ENCODE measurements around the gene CHCHD3.

The CHCHD3 gene

DNA sequence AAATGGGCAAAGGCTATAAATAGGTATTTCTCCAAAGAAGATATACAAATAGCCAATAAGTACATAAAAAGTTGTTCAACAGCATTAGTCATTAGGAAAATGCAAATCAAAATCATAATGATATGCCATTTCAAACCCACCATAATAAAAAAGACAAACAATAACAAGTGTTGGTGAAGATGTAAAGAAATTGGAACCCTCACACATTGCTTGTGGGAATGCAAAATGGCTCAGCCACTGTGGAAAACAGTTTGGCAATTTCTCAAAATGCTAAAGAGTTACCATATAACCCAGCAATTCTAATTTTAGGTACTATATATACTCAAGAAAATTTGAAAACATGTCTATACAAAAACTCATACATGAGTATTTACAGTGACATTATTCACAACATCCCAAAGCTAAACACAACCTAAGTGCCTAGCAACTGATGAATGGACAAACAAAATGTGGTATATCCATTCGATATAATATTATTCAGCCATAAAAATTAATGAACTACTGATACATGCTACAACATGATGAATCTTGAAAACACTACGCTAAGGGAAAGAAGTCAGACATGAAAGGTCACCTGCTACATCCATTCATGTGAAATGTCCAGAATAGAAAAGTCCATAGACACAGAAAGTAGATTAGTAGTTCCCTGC lies 55.6 kb downstream of the CHCHD3 start:
- no peak overlapping the region for H3K4me3 ChIP-seq (ENCODE audit: insufficient read length, low read depth)
- no peak for DNase-seq (ENCODE audit: low read depth, low spot score)
- H3K36me3 ChIP-seq (ENCODE audit: insufficient read depth, insufficient read length, low read length), result peaks cover 2% of the 10 kb centered on the region
- no peaks in the 10 kb centered on the region for H3K9me3 ChIP-seq (ENCODE audit: insufficient read depth, low read length)
- no peak overlapping the region for H3K9ac ChIP-seq (ENCODE audit: insufficient read length, low read depth)
- H3K27me3 ChIP-seq (ENCODE audit: insufficient read depth, insufficient read length), result no peaks in the 10 kb centered on the region
- no peak for TF ChIP-seq YY1 (IDR thresholded peaks at IDR 0.05; ENCODE audit: insufficient read depth, insufficient read length)
- no peak for TF ChIP-seq SUZ12 (IDR thresholded peaks at IDR 0.05; ENCODE audit: extremely low read depth, insufficient read depth, insufficient read length)
- no peak for TF ChIP-seq ZNF274 (IDR thresholded peaks at IDR 0.05; ENCODE audit: low read depth, low read length)
- no peaks in the 10 kb centered on the region for H3K4me1 ChIP-seq (ENCODE audit: insufficient read depth, insufficient read length)

GRCh38 chr7:133025056-133025455 lies 56.8 kb downstream of the CHCHD3 start:
- Histone ChIP-seq H3K36me3 (ENCODE audit: insufficient read depth, insufficient read length, low read length) (peaks cover 7% of the 10 kb centered on the region), H3K9ac (ENCODE audit: insufficient read length, low read depth) (no peak overlapping the region), H3K4me1 (ENCODE audit: insufficient read depth, insufficient read length) (no peaks in the 10 kb centered on the region), H3K9me3 (ENCODE audit: insufficient read depth, low read length) (no peaks in the 10 kb centered on the region), H3K27me3 (ENCODE audit: insufficient read depth, insufficient read length) (no peaks in the 10 kb centered on the region), H3K4me3 (ENCODE audit: insufficient read length, low read depth) (no peak overlapping the region)
- DNase-seq (ENCODE audit: low read depth, low spot score), result no peak
- no peak for TF ChIP-seq ZNF274 (IDR thresholded peaks at IDR 0.05; ENCODE audit: low read depth, low read length)
- TF ChIP-seq YY1 (IDR thresholded peaks at IDR 0.05; ENCODE audit: insufficient read depth, insufficient read length), result no peak
- TF ChIP-seq SUZ12 (IDR thresholded peaks at IDR 0.05; ENCODE audit: extremely low read depth, insufficient read depth, insufficient read length), result no peak

DNA sequence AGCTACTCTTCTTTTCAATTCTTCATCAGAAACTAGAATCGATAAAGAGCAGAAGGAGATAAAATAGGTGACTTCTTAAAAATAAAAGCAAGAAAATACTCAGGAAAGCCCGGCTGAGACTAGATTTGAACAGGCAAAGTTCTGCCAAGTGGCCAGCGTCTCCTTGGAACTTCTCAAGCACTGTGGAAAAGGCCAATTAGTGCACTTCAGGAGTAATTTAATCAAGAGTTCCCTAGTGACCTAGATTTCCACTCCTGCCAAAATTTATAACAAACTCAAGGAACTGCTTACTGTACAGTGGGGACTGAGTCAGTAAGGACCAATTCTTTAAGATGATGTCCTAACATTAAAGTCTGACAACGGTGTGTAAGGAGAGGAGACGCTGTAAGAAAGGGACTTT lies 57.3 kb downstream of the CHCHD3 start:
- no peaks in the 10 kb centered on the region for H3K4me1 ChIP-seq (ENCODE audit: insufficient read depth, insufficient read length)
- no peaks in the 10 kb centered on the region for H3K27me3 ChIP-seq (ENCODE audit: insufficient read depth, insufficient read length)
- no peaks in the 10 kb centered on the region for H3K9me3 ChIP-seq (ENCODE audit: insufficient read depth, low read length)
- H3K9ac ChIP-seq (ENCODE audit: insufficient read length, low read depth), result no peak overlapping the region
- H3K4me3 ChIP-seq (ENCODE audit: insufficient read length, low read depth), result no peak overlapping the region
- no peak for DNase-seq (ENCODE audit: low read depth, low spot score)
- peaks cover 8% of the 10 kb centered on the region for H3K36me3 ChIP-seq (ENCODE audit: insufficient read depth, insufficient read length, low read length)
- TF ChIP-seq YY1 (IDR thresholded peaks at IDR 0.05; ENCODE audit: insufficient read depth, insufficient read length), result no peak
- TF ChIP-seq SUZ12 (IDR thresholded peaks at IDR 0.05; ENCODE audit: extremely low read depth, insufficient read depth, insufficient read length), result no peak
- no peak for TF ChIP-seq ZNF274 (IDR thresholded peaks at IDR 0.05; ENCODE audit: low read depth, low read length)

DNA sequence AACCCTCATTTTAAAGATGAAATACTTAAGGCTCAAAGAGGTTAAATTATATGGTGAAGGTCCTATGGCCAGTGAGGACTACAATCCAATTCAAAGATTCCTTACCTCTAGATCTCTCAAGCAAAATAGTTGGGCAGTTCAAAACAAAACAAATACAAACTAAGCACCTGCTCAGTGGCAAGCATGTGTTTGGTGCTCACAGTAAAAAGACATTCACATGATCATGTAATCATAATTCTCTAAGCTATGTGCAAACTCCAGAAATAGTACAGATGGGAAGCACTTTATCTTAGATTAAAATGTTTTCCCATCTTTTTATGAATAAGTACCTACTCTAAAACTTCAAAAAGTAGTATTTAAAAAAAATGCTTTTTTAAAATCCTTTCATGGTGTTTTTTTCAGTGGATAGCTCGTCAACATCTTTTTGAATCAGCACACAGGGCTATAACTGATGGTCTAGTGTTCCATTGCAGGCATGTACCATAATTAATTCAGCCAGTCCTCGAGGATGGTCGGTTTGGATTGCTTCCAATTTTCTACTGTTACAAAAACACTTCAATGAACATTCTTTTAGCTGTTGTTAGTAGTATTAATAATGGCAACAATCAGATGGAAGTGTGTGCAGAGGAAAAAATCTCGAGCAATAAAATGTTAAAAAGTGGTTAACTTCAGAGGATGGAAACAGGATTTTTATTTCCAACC lies 58.4 kb downstream of the CHCHD3 start:
- no peak for DNase-seq (ENCODE audit: low read depth, low spot score)
- Histone ChIP-seq H3K9me3 (ENCODE audit: insufficient read depth, low read length) (no peaks in the 10 kb centered on the region), H3K27me3 (ENCODE audit: insufficient read depth, insufficient read length) (no peaks in the 10 kb centered on the region), H3K9ac (ENCODE audit: insufficient read length, low read depth) (no peak overlapping the region), H3K36me3 (ENCODE audit: insufficient read depth, insufficient read length, low read length) (peaks cover 8% of the 10 kb centered on the region), H3K4me1 (ENCODE audit: insufficient read depth, insufficient read length) (no peaks in the 10 kb centered on the region), H3K4me3 (ENCODE audit: insufficient read length, low read depth) (no peak overlapping the region)
- no peak for TF ChIP-seq ZNF274 (IDR thresholded peaks at IDR 0.05; ENCODE audit: low read depth, low read length)
- no peak for TF ChIP-seq YY1 (IDR thresholded peaks at IDR 0.05; ENCODE audit: insufficient read depth, insufficient read length)
- TF ChIP-seq SUZ12 (IDR thresholded peaks at IDR 0.05; ENCODE audit: extremely low read depth, insufficient read depth, insufficient read length), result no peak

DNA sequence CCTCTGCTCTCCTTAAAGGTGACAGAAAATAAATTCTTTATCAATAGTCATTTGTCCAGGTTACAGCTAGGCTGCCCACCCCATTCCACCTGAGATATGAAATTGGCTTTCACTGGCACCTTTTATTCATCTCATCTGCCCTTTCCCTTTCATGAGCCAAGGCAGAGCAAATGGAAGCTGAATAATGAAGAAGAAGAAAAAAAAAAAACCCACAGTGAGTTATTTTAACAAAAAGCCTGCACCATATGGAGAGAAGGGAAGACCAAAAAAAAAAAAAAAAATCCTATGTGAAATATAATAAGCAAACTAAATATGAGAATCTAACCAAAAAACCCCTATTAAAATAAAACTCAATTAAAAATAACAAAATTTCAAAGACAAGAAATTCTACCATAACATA lies 59.2 kb downstream of the CHCHD3 start:
- no peaks in the 10 kb centered on the region for H3K4me1 ChIP-seq (ENCODE audit: insufficient read depth, insufficient read length)
- no peak overlapping the region for H3K4me3 ChIP-seq (ENCODE audit: insufficient read length, low read depth)
- DNase-seq (ENCODE audit: low read depth, low spot score), result no peak
- H3K9ac ChIP-seq (ENCODE audit: insufficient read length, low read depth), result no peak overlapping the region
- peaks cover 8% of the 10 kb centered on the region for H3K36me3 ChIP-seq (ENCODE audit: insufficient read depth, insufficient read length, low read length)
- no peaks in the 10 kb centered on the region for H3K27me3 ChIP-seq (ENCODE audit: insufficient read depth, insufficient read length)
- H3K9me3 ChIP-seq (ENCODE audit: insufficient read depth, low read length), result no peaks in the 10 kb centered on the region
- TF ChIP-seq ZNF274 (IDR thresholded peaks at IDR 0.05; ENCODE audit: low read depth, low read length) (no peak), YY1 (IDR thresholded peaks at IDR 0.05; ENCODE audit: insufficient read depth, insufficient read length) (no peak)

DNA sequence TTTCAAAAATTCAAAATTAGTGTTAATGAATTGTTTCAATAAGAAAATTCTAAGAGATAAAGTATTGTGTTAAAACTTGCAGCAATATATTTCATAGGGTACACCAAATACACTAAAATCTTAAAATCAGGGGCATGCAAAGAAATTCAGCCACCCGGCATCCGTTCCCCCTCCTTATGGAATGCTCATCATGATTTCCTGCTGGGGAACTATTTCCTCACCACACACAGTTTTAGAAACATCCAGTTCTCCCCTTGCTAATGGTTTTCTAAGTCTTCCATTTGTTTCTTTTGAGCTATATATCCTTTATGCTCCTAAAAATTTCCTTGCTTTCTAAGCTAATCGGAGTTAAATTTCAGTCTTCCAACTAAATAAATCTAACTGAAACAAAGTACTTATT lies 60.7 kb downstream of the CHCHD3 start:
- Histone ChIP-seq H3K36me3 (ENCODE audit: insufficient read depth, insufficient read length, low read length) (peaks cover 8% of the 10 kb centered on the region), H3K27me3 (ENCODE audit: insufficient read depth, insufficient read length) (no peaks in the 10 kb centered on the region), H3K4me1 (ENCODE audit: insufficient read depth, insufficient read length) (no peaks in the 10 kb centered on the region), H3K9ac (ENCODE audit: insufficient read length, low read depth) (no peak overlapping the region), H3K9me3 (ENCODE audit: insufficient read depth, low read length) (no peaks in the 10 kb centered on the region), H3K4me3 (ENCODE audit: insufficient read length, low read depth) (no peak overlapping the region)
- no peak for TF ChIP-seq ZNF274 (IDR thresholded peaks at IDR 0.05; ENCODE audit: low read depth, low read length)
- no peak for TF ChIP-seq YY1 (IDR thresholded peaks at IDR 0.05; ENCODE audit: insufficient read depth, insufficient read length)
- no peak for TF ChIP-seq SUZ12 (IDR thresholded peaks at IDR 0.05; ENCODE audit: extremely low read depth, insufficient read depth, insufficient read length)
- no peak for DNase-seq (ENCODE audit: low read depth, low spot score)

GRCh38 chr7:133020496-133020895 lies 61.4 kb downstream of the CHCHD3 start:
- TF ChIP-seq YY1 (IDR thresholded peaks at IDR 0.05; ENCODE audit: insufficient read depth, insufficient read length) (no peak), ZNF274 (IDR thresholded peaks at IDR 0.05; ENCODE audit: low read depth, low read length) (no peak), SUZ12 (IDR thresholded peaks at IDR 0.05; ENCODE audit: extremely low read depth, insufficient read depth, insufficient read length) (no peak)
- H3K27me3 ChIP-seq (ENCODE audit: insufficient read depth, insufficient read length), result no peaks in the 10 kb centered on the region
- H3K9ac ChIP-seq (ENCODE audit: insufficient read length, low read depth), result no peak overlapping the region
- no peaks in the 10 kb centered on the region for H3K9me3 ChIP-seq (ENCODE audit: insufficient read depth, low read length)
- peaks cover 8% of the 10 kb centered on the region for H3K36me3 ChIP-seq (ENCODE audit: insufficient read depth, insufficient read length, low read length)
- DNase-seq (ENCODE audit: low read depth, low spot score), result no peak
- no peaks in the 10 kb centered on the region for H3K4me1 ChIP-seq (ENCODE audit: insufficient read depth, insufficient read length)
- no peak overlapping the region for H3K4me3 ChIP-seq (ENCODE audit: insufficient read length, low read depth)

All from NT2/D1 (cell line).